HG02642 (cell line): ENCODE data around the gene COX6B2.
"Not testable (repeated sequence)": the region's sequence is repeated elsewhere in the genome, so short reads cannot be mapped to it uniquely, and the experiment has no call there.

Source experiments
- ATAC-seq: cut with Tn5 transposase; IDR thresholded peaks from one replicate; pipeline ENCODE4 v1.9.1; 2021; ENCODE audit warnings: mild to moderate bottlenecking; ENCODE audit not compliant: unreplicated experiment, poor library complexity

COX6B2 gene, protein sequence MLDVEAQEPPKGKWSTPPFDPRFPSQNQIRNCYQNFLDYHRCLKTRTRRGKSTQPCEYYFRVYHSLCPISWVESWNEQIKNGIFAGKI

DNA sequence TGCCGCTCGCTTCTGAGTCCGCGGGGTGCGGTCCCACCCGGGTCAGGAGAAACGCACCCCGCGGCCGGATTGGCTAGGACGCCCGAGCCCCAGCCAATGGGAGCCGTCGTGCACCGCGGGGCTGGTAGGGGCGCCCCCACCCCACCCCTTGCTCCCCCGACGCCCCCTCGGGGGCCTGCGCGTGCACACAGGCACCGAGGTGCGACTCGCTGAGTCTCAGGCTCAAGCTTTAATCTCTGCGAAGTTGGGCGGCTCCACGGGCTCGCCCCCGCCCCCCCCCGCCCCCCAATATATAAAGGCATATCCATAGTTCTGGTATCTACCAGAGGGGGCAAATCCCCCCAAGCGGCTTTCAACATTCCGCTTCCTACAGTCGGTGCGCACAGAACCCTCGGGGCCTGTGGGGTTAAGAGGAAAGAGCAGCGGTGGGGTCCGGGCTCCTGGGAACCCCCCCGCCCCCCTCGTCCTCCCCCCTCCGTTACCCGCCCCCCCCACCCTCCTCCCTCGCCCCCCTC lies at the start of gene COX6B2:
Gene COX6B2 (minus strand): TSS at position 22 of the 515 bp plus-strand sequence. CDS start 198 bp downstream, outside the sequence.
- no peak for ATAC-seq

DNA sequence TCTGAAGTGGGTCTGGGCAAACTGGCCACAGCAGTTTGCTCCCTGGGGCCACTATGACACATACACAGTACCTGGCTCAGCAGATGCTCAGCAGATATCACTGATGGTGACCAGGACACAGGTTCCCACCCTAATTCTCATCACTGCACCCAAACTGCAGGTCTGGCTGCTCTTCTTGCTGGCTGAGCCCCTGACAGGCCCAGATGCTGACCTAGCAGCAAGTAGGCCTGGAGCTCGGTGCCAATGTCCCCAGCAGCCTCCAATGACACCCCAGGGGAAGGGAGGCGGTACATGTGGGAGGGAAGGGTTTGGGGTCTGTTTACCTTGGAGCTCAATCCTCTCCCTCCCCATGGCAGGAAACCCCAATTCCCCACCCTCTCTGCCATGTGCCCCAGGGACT lies 48.0 kb upstream of the COX6B2 start:
- no peak for ATAC-seq

DNA sequence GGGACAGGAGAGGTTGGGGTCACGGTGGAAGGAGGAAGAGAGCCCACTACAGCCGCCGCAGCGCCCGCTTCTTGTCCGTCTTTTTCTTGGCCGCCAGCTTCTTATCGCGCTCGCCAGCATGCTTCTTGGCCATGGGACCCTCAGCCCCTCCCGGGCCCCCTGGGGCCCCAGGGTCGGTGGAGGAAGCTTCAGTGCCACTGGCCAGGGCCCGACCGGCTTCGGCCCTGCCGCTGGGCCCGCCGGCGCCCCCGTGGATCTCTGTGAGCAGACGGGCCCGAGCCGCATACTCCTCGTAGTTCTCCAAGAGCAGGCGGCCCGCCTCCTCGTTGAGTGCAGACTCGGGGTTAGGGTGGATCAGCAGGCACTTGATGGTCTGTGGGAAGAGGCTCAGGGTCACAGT lies 46.9 kb upstream of the COX6B2 start:
- not testable (repeated sequence) for ATAC-seq

DNA sequence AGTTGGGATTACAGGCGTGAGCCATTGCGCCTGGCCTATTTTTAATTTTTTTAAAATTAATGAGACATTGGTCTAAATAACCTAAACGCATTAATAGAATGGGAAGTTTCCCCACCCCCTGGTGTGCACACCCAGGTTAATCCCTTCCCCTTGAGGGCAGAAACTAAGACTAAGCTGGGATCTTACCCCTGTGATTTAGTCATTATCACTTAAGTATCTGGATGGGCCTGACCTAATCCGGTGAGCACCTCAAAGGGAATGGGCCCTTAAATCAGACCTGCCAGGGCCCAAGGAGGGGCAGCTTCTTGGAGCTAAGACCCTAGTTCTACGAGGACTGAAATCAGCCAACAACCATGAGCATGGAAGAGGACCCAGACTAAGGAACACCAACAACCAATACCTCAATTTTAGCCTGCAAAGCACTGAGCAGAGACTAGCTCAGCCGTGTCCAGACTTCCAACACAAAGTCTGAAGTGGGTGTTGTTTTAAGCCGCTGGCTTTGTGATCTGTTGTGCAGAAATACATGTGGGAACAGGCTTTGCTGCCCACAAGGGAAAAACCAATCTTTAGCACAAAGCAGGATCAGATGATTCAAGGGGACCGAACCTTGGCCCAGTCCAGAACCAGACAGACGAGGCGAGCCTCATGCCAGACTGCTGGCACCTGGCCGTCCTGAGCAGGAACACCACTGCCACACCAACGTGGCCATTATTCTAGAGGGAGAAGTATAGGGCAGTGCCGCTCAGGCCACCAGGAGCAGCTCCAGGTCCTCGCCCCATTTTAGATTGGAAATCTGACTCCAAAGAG lies 46.0 kb upstream of the COX6B2 start:
- ATAC-seq, result no peak

DNA sequence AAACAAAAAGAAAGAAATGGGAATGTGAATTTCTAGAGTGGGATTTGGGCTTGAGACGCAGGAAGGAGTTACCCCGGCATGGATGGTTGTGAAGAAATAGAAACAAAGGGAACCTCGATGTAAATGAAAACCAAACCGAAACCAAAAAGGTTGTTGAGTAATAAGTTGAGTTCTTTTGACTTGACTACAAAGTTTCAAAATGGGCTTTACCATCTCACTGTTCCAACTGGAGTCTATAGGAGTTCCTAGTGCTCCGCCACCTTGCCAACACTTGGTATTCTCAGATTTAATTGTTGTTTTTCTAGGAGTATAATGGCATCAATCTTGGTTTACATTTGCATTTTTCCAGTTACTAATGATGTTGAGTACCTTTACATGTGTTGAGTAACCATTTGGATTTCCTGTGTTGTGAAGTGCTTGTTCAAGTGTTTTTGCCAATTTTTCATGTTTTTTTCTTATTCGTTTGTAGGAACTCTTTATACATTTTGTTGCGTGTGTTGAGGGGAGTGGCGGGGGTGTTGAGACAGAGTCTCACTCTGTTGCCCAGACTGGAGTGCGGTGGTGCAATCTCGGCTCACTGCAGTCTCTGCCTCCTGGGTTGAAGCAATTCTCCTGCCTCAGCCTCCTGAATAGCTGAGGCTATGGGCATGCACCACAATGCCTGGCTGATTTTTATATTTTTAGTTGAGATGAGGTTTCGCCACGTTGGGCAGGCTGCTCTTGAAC lies 43.8 kb upstream of the COX6B2 start:
- no peak for ATAC-seq

DNA sequence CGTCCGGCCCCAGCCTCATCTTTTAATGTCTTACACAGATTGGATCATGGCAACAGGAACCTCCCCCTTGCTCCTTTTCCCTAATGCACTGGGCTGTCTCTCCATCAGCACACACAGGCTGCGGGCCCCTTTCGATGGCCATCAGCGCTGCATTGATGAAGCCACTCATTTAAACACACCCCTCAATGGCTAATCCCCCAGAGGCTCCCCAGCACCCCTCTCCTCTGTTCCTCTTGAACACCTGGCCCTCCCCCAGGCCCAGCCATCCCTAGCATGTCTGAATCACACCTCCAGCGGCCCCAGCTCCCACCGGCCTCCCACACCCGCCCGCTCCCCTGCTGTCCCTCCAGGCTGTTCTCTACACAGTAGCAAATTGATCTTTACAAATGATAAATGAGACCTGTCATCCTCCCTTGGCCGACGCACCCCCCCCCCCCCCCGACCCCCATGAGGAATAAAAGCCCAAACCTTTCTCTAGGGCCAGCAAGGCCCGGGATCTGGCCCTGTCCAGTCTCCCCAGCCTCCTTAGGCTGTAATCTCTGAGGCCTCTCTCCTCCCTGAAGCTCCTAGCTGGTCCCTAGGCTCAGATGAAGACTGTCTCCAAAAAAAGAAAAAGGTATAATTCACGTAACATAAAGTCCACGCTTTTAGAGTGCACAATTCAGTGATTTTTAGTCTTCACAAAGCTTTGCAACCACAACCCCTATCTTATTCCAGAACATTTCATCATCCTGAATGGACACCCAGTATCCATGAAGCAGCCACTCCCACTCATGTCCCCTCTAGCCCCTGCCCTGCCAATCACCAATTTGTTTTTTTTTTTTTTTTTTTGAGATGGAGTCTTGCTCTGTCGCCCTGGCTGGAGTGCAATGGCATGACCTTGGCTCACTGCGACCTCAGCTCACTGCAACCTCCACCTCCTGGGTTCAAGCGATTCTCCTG lies 38.6 kb upstream of the COX6B2 start:
- no peak for ATAC-seq

DNA sequence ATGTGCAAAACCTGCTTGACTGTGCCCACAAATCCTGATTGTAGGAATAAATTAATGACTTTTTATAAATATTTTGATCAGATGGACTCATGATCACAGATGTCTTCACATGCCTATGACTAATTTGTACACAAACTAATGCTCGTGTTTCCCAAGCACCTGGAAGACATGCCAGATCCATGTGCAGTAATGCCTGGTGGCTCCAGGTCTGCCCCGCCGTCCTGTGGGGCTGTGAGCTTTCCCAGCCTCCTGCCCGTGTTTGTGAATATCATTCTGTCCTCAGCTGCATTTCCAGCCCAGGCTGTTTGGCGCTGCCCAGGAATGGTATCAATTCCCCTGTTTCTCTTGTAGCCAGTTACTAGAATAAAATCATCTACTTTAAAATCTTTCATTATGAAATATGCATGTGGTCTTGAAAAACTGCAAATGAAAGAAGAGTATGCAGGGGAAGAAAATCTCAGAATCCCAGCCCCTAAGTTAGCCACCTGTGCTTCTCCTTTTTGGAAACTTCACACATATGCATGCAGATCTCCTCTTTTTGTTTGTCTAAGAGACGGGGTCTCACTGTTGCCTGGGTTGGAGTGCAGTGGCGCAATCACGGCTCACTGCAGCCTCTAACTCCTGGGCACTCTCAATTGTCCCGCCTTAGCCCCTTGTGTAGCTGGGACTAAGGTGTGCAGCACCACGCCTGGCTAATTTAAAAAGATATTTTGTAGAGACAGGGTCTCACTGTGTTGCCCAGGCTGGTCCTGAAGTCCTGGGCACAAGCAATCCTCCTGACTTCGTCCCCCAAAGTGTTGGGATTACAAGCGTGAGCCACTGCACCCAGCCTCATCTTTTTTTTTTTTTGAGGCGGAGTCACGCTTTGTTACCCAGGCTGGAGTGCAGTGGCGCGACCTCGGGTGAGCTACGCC lies 37.4 kb upstream of the COX6B2 start:
- no peak for ATAC-seq

DNA sequence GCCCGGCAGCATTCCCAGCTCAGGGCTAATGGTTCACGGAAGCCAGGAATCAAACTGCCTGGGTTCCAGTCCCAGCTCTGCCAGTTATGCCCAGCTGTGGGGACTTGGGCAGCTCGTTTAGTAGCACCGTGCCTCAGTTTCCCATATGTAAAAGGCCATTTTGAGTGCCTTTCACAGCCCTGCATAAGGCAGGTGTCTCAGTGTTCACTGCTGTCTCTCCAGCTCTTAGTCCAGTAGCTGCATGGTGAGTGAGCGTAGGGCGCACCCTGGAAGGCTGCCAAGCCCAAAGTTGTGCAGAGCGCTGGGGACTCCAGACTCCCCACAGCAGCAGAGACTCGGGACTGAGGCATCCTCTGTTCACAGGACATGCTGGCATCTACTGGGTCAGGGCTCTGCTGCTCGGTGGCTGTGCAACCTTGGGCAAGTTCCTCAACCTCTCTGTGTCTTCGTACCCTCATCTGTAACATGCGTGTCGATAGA lies 36.7 kb upstream of the COX6B2 start:
- no peak for ATAC-seq

DNA sequence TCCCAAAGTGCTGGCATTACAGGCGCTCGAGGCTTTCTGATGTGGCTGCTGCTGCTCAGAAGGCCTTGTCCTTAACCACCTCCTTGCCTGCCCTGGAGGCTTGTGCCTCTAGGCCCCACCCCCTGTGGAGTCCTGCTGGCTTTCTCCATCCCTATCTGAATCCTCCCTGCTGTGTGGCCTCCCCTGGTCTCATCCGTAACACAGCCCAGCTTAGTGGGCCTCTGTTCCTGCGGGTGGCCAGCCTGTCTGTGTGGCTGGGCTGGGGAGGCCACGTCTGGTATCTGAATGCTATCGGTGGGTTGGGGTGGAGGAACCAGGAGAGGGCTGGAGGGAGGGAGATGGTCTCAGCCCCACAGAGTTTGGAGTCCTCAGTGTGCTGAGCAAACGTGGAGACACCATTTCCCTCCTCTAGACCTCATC lies 36.0 kb upstream of the COX6B2 start:
- no peak for ATAC-seq

DNA sequence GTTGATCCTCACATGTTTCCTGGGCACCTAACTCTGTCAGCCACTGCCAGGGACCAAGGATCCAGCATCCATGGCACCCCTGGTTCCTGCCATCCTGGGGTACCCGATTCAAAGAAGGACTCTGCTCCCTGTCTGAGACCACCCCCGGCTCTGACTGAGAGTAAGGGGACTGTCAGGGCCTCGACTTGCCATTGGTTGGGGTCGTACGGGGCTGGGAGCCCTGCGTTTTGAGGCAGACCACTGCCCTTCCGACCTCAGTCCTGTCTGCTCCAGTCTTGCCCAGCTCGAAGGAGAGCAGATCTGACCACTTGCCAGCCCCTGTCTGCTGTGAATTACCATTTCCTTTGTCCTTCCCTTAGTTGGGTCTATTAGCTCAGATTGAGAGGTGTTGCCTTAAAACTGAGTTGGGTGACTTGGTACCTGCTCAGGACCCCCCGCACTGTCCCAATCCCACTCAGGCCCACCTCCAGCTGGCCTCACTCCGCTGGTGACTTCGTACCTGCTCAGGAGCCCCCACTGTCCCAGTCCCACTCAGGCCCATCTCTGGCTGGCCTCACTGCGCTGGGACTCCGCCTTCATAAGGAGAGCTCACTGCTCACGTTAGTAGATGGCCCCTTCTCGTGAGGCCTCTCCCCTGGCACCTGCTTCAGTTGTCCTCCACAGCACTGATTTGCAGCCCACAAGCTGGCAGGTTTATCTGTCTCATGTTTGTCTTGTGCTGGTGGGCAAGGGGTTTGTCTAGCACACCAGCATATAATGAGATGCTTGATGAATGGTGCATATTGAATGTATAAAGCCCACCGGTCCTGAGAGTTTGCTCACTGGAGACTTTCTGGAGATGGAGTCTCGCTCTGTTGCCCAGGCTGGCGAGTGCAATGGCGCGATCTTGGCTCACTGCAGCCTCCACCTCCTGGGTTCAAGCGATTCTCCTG lies 35.1 kb upstream of the COX6B2 start:
- no peak for ATAC-seq

DNA sequence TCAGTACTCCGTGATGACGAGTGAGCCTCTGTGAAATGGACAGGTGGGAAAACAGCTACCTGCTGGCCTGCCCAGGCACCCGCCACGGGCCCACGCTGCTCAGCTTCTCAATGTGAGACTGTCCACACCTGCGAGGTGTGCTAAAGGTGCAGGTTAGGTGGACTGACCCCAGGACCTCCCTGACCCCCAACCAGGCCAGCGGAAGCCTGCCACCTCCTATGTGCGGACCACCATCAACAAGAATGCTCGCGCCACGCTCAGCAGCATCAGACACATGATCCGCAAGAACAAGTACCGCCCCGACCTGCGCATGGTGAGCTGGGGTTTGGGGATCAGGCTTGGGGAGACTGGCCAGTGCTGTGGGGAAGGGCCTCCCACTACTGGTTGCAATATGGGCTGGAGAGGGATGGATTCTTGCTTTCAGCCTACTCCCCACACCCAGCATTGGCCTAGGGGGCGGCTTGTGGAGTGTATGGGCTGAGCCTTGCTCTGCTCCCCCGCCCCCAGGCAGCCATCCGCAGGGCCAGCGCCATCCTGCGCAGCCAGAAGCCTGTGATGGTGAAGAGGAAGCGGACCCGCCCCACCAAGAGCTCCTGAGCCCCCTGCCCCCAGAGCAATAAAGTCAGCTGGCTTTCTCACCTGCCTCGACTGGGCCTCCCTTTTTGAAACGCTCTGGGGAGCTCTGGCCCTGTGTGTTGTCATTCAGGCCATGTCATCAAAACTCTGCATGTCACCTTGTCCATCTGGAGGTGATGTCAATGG lies 33.4 kb upstream of the COX6B2 start:
- no peak for ATAC-seq

DNA sequence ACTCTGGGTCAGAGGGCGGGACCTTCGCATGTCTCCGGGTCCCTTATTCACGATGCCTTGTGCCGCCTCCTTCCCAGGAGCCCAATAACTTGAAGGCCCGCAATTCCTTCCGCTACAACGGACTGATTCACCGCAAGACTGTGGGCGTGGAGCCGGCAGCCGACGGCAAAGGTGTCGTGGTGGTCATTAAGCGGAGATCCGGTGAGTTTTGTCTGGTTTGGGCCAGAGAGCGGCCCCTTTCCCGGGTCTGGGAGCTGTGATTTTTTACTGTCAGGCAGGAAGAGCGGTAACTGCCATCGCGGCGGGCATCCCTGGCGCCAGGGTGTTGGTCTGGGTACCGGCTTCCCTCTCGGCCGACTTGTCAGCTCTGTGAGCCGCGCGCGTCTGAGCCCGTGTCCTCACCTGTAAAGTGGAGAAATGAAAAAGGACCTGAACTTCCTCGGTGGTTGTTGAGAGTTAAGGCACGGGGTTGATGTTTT lies 32.0 kb upstream of the COX6B2 start:
- ATAC-seq, result no peak

DNA sequence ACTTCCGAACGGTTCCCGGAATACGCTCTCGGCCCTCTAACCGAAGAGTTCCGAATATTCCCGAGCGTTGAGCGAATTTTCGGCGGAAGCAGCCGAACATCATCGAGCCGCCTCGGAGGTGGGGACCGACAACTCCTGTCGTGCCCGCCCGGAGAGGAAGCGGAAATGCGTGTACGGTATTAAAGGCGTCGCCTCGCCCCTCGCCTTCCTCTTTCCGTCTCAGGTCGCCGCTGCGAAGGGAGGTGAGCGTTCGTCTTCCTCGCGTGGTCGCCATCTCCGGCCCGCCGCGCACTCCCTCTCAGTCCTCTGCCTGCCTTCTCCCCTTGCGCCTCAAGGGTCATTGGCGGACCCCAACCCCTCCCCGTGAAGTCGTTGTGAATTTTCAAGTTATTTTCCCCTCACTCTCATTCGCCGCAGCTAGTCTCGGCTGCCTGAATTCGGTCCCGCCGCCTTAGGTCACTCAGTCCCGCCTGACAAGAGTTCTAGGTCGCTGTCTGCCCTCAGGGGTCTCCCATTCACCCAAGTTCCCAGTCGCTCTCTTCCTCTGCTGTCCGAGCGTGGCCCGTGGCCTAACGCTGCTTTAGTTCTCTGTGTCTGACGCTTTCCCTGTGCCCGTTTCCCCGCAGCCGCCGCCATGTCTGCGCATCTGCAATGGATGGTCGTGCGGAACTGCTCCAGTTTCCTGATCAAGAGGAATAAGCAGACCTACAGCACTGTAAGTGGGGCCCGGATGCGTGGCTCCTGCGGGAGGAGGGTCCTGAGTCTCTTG lies 31.4 kb upstream of the COX6B2 start, which contains the start of gene RPL28:
Gene RPL28 (plus strand): TSS at position 209 of the 769 bp plus-strand sequence. CDS start 426 bp downstream, at position 635.
- ATAC-seq, result peak; percentile 77

DNA sequence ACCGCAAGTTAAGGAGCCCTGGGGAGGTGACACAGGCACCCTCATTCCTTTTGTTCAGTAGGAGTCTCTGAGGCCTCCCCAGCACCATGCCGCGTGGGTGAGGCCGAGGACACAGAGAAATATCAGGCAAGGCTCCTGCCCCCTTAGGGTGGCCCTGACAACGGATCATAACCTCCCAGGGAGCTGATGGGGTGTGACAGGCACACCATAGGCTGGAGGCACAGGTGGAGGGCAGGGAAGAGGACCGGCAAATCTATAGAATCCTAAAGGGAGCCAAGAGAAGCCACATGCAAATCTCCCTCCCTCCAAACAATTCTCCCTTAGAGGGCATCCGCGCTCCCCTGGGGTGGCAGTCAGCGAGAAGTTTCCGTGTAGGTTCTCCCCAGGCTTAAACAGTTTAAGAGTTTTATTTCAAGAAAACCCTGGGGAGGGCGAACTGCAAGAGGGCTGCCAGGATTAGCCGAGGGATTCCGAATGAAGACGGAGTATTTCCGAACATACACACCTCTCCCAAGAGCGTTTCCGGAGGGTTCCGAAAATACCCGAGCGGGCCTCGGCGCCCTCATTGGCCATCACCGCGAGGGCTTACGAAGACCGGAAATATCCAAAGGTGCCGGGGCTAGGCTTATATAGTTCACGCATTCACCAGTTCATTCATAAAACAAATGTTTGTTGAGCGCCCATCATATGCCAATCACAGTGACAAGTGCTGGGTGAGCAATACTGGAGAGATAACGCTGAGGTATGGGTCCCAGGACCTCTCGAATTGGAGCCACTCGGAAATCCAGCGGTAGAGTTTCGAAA lies 30.6 kb upstream of the COX6B2 start:
- peak; percentile 57 for ATAC-seq

DNA sequence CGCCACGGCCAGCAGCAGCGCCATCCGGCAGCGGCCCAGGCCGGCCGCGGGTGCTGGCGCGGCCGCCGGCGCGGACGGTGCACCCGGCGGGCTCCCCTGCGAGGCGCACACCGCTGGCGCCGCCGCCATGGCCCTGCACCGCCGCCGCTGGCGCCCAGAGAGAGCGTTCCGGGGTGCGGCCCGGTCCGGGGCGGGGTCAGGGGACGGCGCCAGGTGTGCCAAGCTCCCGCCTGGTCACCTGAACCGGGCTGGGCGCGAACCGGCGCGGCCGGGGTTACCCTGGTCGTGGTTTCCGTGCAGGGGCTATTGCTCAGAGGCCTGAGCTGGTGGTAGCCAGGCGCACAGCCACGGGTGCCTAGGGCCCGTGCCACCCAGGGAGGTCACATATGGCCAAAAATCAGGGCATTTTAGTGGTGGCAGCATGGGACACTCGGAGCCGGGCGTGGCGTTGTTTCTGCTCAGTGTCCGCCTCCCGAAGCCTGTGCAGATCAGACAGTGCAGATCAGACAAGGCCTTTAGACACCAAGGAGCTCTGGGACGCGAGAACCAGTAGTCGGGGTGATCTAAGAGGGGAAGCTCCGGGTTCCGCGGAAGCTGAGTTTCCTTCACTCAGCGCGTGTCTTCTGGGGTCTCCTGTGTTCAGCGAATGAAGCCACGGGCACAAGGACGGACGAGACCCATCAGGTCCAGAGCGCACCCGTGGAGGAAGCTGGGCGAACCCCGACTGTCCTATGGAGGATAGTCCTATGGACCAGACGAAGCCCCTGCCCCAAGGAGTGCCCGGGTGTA lies 29.8 kb upstream of the COX6B2 start, which contains the start of gene TMEM238:
Gene TMEM238 (minus strand): TSS at position 162 of the 789 bp plus-strand sequence. CDS start 33 bp downstream, at position 129.
- ATAC-seq, result no peak
